ENCODE results near the gene DLG2. TPM values are rescaled to one million over a fixed set of nuclear protein-coding genes. Genes with fewer than 3 reads are reported as not detected.

The DLG2 gene
- total RNA-seq, 4 donors from 2014 or later = 6.5 to 14.6 (median 7.2) TPM

DNA sequence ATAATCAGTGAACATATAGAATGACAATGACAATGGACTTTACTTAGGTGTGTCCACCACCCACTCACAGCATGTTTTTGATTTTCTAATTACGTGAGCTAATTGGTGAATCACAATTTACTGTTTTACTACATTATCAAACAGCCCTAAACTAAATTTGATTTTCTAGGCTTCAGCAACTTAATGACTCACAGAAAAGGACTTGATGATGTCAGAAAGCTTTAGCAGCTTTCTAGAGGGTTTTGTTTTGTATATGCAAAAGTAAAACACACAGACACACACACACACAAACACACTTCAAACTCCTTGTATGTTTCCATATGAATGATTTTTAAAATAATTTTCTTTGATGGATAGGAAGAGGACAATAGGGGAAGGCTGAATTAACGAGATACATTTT is 1462.4 kb downstream of the DLG2 start:
- Histone ChIP-seq H3K4me1 (no peaks in the 10 kb centered on the region), H3K9me3 (no peaks in the 10 kb centered on the region), H3K27me3 (no peaks in the 10 kb centered on the region), H3K4me3 (no peak overlapping the region), H3K36me3 (no peaks in the 10 kb centered on the region), H3K27ac (no peak overlapping the region)
- DNase-seq (ENCODE audit: low spot score in 2 of 2) = no peak
- TF ChIP-seq, protein P1, sequence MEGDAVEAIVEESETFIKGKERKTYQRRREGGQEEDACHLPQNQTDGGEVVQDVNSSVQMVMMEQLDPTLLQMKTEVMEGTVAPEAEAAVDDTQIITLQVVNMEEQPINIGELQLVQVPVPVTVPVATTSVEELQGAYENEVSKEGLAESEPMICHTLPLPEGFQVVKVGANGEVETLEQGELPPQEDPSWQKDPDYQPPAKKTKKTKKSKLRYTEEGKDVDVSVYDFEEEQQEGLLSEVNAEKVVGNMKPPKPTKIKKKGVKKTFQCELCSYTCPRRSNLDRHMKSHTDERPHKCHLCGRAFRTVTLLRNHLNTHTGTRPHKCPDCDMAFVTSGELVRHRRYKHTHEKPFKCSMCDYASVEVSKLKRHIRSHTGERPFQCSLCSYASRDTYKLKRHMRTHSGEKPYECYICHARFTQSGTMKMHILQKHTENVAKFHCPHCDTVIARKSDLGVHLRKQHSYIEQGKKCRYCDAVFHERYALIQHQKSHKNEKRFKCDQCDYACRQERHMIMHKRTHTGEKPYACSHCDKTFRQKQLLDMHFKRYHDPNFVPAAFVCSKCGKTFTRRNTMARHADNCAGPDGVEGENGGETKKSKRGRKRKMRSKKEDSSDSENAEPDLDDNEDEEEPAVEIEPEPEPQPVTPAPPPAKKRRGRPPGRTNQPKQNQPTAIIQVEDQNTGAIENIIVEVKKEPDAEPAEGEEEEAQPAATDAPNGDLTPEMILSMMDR (IDR thresholded peaks at IDR 0.05) = no peak
- TF ChIP-seq EP300 (IDR thresholded peaks at IDR 0.05) (no peak), POLR2A (IDR thresholded peaks at IDR 0.05) (no peak)
- 62 to 66% methylated on average over 2 of the region's 2 CpGs for WGBS, 2 donors

DNA sequence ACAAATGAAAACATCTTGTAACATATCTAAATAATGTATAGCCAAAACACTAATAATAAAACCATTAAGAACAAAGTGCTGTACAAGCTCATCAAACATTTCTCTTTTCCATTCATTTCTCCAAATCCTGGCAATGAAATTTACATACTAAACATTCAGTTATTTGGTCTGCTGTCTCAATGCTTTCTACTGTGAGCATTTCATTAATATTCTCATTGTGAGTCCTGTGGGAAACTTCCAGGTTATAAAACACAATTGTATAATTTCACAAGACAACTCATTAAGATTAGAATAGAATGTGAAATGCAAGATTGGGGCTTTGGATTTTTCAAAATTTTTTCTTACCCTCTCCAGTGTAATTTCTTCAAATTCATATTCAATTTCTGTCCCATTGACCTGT is 1464.0 kb downstream of the DLG2 start:
- no peaks in the 10 kb centered on the region for H3K27me3 ChIP-seq
- DNase-seq (ENCODE audit: low spot score in 2 of 2) = no peak
- H3K9me3 ChIP-seq = no peaks in the 10 kb centered on the region
- no peak overlapping the region for H3K27ac ChIP-seq
- H3K4me1 ChIP-seq = no peaks in the 10 kb centered on the region
- TF ChIP-seq, protein P1 (IDR thresholded peaks at IDR 0.05) = no peak
- TF ChIP-seq POLR2A (IDR thresholded peaks at IDR 0.05) = no peak
- no peak for TF ChIP-seq EP300 (IDR thresholded peaks at IDR 0.05)
- H3K36me3 ChIP-seq = no peaks in the 10 kb centered on the region
- H3K4me3 ChIP-seq = no peak overlapping the region

DNA sequence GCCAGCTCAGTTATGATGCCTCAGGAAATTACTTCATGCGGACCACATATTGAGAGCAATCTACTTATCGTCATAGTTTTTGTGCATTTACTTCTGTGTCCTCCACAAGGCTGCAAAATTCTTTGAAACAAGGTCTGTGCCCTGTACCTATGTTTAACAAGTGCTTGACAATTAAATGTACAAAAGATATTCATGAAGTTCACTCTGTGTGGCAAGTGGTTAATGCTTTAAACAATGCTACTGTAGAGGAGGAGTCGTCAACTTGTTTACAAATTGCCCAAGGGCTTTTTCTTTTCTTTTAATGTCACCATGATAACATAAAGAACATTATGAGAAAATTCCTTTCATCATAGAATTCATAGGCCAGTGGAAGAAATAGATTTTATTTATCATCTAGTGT is 1469.5 kb downstream of the DLG2 start:
- TF ChIP-seq, protein P1 (IDR thresholded peaks at IDR 0.05) = no peak
- no peak for TF ChIP-seq EP300 (IDR thresholded peaks at IDR 0.05)
- TF ChIP-seq POLR2A (IDR thresholded peaks at IDR 0.05) = no peak
- Histone ChIP-seq H3K4me3 (no peak overlapping the region), H3K9me3 (peaks cover 0 to 6% (median 0%) of the 10 kb centered on the region in 4 donors), H3K4me1 (no peaks in the 10 kb centered on the region), H3K27ac (no peak overlapping the region), H3K36me3 (no peaks in the 10 kb centered on the region), H3K27me3 (no peaks in the 10 kb centered on the region)
- DNase-seq (ENCODE audit: low spot score in 2 of 2) = no peak
- 63 to 77% methylated on average over 3 of the region's 3 CpGs for WGBS, 2 donors

DNA sequence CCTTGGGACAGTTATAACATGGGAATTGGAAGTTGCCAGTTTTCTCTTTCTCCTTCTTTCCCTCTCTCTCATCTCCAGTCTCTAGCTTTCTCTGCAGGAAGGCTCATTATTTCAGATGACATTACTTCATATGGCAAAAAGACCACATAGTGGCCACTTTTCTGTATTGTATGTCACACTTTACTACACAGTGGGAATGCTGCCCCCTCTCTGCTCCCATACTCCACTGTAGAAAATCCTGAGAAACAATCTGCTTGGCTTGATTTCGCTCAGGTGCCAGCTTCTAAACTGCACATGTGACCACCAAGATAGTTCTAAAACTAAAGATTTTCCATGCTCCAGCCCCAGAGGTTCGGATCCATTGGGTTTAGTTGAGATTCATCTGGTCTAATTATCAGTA is 1480.3 kb downstream of the DLG2 start:
- no peak overlapping the region for H3K27ac ChIP-seq
- WGBS, 2 donors = 88 to 90% methylated on average over 2 of the region's 2 CpGs
- no peaks in the 10 kb centered on the region for H3K27me3 ChIP-seq
- H3K4me1 ChIP-seq = no peaks in the 10 kb centered on the region
- TF ChIP-seq, protein P1 (IDR thresholded peaks at IDR 0.05) = no peak
- TF ChIP-seq EP300 (IDR thresholded peaks at IDR 0.05) = no peak
- TF ChIP-seq POLR2A (IDR thresholded peaks at IDR 0.05) = no peak
- DNase-seq (ENCODE audit: low spot score in 2 of 2) = no peak
- no peaks in the 10 kb centered on the region for H3K9me3 ChIP-seq
- H3K4me3 ChIP-seq = no peak overlapping the region
- no peaks in the 10 kb centered on the region for H3K36me3 ChIP-seq

DNA sequence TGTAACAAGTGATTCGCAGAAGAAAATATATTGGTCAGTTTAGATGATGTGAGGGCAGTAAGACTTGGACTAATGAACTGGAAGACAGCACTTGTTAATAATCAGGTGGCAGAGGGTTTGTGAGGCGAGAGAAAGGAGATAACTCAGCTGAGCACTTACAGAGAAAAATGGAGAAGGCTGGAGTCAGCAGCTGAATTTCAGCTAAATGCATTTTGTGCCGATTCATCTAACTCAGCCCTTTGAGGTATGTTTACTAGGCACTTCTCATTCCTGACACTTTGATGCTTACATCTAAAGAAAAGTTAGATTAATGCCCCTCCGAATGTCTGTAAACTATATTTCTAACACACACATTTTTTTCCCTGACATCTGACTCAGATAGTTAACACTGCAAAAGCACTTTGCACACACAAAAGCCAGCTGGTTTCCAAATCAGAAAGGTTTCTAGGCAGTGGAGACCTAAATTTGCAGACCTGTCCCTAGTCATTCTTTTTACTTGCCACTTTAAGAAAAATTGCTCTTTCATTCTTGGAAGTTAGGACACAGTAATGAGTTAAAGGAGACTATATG is 1481.4 kb downstream of the DLG2 start:
- no peaks in the 10 kb centered on the region for H3K27me3 ChIP-seq
- TF ChIP-seq POLR2A (IDR thresholded peaks at IDR 0.05) = no peak
- TF ChIP-seq, protein P1 (IDR thresholded peaks at IDR 0.05) = no peak
- WGBS, 2 donors = 58 to 69% methylated on average over 4 of the region's 4 CpGs
- H3K9me3 ChIP-seq = no peaks in the 10 kb centered on the region
- no peaks in the 10 kb centered on the region for H3K4me1 ChIP-seq
- no peak overlapping the region for H3K27ac ChIP-seq
- DNase-seq (ENCODE audit: low spot score in 2 of 2) = no peak
- H3K4me3 ChIP-seq = no peak overlapping the region
- H3K36me3 ChIP-seq = no peaks in the 10 kb centered on the region

All from tibial nerve (tissue), 4 donors.